Smooth muscle cell of the brain vasculature (primary cell): ENCODE results near the gene RAB5IF.
"Not testable (repeated sequence)": the region's sequence is repeated elsewhere in the genome, so short reads cannot be mapped to it uniquely, and the experiment has no call there.

Experiments
- DNase-seq: peaks from one replicate; pipeline ENCODE4 v3.0.0-alpha.2; 2012; ENCODE audit warnings: low read depth, low spot score

RAB5IF gene

DNA sequence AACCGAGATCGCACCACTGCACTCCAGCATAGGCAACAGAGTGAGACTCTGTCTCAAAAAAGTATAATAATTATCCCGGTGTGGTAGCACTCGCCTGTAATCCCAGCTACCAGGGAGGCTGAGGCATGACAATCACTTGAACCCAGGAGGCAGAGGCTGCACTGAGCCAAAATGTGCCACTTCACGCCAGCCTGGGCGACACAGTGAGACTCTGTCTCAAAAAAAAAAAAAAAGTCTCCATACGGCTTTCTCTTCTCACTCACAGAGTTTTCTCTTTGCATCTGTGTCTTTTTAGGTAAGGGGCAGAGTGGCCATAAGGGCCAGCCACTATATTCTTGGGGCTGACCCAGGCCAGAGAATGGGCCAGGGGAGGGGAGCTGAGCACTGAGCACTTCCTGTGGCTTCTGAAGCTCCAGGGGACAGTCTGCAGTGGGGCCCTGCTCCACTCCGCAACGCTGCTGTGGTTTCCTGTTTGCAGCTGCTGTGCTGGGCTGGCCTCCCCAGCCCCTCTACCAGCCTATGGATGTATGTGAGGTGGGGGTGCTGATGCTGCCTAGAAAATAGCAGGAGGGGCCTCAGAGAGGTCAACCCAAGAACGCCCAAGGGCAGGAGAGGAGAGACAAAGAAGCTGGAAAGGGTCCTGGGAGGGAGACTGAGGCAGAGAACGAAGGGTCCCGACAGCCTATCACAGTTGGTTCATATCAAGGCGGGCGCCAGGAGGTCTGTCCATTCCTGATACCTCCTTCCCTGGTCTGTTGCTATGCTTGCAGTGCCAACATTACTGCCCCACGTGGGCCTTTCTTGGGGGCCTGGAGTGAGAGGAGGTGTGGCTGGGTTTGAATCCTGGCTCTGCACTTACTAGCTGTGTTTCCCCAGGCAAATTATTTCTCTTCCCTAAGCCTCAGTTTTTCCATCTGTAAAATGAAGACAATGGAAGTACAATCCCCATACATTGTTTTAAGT, 24.4 kb downstream of the RAB5IF start:
- no peak for DNase-seq

DNA sequence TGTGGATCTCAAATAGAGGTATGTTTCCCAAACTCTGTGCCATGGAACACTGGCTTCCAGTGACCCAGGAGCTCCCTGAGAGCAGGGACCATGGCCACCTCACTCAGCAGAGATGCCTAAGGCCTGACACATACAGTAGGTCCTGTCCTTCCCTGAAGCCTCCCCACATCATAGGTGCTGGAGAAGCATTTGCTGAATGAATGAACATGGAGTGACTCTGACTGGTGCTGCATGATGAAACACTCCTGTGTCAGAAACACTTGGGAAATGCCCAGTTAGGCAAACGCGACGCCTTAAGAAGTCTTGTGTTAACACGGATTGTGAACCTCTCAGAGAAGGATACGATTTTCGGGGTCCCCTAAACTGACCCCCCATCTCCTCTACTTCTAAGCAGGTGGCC, 26.1 kb downstream of the RAB5IF start:
- no peak for DNase-seq

DNA sequence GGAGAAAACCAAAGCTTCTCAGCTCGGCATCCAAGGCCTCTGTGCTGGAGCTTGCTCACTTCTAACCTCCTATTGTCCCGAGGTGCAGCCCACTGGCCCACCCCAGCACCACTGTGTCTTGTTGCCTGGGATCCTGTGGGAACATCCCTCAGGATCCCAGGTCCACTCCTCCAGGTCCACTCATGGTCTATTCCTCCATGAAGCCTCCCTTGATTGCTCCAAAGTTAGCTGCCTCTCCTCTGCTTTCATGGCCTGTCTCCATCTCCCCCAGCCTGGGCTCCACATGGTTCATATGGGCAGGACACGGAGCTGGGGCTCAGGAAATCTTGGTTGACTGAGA, 26.5 kb downstream of the RAB5IF start:
- DNase-seq = no peak

DNA sequence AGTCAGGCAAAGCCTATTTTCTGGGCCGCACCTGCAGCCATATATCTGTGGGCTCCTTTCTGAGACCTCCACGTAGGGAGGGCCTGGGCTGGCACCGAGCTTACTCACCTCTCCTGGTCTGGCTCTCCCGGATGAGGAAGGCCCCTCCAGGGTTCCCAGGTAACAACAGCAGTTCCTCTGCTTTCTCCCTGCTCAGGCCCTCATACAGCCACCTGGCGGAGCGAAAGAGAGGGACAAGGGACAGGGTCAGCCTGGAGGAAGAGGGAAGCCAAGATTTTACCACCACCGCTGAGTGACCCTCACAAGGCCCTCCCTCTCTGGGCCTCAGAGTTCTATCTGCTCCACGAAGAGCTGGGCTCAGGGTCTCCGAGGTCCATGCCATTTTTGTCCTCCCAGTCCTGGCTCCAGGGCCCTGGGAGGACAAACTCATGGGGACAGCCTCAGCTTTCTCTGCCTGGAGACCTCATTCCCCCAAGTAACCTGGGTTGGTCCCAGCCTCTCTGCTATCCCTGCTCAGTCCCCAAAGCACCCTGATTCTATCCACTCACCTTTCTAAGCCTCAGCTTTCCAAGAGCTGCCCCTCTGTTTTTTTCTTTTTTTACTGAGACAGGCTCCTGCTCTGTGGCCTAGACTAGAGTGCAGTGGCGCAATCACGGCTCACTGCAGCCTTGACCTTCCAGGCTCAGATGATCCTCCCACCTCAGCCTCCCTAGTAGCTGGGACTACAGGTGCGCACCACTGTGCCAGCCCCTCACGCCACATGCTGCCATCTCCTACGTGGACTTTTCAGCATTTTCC, 27.1 kb downstream of the RAB5IF start:
- DNase-seq = no peak

DNA sequence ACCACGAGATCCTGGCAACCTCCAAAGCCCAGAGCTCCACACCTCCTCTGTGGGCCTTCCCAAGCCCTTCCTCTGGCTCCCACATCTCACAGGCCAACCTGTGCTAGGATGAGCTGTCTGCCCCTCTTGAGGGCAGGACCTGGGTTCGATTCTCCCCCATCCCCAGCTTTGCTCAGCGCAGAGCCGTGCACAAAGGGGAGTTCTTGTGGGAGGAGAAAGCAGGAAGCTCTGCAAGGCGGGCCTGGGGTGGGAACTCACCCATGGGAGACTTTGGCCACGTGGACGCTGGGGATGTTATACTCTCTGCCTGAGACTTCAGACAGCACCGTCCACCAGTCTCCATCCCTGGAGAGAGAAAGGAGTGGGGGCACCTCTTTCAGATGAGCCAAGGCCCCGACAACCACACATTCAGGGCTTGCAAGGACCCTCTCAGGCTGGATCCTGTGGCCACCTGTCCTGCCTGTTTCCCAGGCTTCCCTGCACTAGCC, 27.8 kb downstream of the RAB5IF start:
- DNase-seq = no peak

DNA sequence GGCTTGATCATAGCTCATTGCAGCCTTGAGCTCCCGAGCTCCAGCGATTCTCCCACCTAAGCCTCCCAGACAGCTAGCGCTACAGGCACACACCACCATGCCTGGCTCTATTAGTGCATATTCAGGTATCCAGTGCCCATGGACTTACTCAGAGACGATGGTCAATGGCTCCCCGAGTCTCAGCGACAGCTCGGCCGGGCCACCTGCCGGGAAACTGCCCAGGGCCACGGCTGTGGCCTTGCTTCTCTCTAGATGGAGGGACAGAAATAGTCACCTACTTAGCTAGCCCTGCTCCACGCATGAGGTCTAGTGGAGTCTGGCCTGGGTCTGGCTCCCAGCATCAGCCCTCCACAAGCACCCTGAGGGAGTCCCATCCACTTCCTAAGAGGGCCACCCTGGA, 28.8 kb downstream of the RAB5IF start:
- DNase-seq = no peak

DNA sequence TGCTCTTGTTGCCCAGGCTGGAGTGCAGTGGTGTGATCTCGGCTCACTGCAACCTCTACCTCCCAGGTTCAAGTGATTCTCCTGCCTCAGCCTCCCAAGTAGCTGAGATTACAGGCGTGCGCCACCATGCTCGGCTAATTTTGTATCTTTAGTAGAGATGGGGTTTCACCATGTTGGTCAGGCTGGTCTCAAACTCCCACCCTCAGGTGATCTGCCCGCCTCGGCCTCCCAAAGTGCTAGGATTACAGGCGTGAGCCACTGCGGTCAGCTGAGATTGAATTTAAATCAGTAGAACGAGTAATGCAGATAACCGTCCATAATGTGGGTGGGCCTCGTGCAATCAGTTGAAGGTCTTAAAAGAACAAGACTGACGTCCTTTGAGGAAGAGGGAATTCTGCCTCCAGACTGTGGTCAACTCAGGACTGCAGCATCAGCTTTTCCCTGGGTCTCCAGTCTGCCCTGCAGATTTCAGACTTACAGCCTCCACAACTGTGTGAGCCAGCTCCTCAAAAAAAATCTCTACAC, 33.4 kb downstream of the RAB5IF start:
- not testable (repeated sequence) for DNase-seq

DNA sequence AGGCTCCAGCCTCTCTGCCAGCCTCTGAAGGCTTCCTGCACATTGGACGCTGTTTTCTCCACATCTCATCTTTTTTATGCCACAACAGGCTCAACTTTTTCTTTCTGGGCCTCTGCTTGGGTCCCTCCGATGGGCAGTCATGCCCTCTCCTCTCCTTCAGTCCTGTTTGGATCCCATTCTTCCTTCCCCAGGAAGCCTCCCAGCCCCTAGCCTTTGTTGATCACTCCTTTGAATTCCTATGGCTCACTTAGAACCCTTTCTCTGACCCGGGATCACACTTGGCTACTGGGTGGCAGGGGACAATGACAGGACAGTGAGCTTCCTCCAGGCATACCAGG, 35.9 kb downstream of the RAB5IF start:
- no peak for DNase-seq

DNA sequence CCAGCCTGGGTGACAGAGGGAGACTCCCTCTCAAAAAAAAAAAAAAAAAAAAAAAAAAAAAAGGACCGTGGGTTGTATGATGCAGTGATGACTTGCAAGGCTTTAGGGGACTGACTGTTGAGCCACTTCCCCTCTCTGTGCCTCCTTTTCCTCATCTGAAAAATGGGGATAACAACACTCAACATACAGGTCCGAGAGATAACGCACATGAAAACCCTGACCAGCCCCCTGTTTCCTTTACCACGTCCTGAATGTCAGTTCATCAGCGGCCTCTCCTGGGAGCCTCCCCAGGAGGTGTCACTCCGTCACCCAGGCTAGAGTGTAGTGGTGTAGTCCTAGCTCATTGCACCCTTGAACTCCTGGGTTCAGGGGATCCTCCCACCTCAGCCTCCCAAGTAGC, 36.6 kb downstream of the RAB5IF start:
- DNase-seq = no peak

DNA sequence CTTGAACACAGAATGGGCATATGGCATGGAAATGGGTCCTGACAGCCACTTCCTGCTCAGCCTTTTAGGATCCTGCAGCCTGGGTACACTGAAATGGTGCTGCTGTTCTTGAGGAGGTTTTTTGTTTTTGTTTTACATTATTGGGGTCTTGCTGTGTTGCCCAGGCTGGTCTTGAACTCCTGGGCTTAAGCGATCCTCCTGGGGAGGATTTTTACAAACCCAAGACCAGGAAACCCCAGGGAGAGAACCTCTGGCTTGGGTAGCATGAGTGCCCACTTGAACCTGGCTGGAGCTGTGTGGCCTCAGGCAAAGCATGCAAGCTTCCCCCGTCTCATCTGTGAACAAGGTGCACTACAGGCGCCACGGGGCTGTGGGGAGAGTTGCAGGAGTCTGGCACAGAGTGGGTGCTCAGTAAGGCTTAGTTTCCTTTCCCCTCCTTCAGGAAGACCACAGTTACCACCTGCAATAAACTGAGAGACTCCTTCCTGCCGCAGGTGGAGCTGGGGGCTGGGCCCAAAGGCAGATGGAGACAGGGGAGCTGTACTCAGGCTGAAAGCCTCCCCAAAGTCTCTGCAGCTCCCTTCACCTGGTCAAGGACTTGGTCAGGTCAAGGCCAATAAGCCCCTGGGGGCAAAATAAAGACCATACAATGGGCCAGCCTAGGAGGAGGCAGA, 38.6 kb downstream of the RAB5IF start:
- no peak for DNase-seq

DNA sequence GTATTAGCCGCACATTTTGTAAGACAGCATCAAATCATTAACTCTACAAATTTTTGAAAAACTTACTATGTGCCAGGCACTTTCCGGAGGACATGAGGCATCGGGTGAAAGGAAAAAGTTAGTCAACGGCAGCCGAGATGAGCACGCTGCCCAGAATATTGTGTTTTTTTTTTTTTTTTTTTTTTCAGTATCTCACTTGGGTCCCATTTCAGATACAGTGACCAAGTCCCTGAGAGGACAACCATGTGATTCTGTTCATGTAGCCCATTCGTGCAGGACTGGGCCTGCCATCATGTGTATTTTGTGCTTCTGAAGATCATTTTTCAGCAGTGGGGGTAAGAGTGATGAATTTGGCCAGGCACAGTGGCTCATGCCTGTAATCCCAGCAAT, 39.1 kb downstream of the RAB5IF start:
- no peak for DNase-seq

DNA sequence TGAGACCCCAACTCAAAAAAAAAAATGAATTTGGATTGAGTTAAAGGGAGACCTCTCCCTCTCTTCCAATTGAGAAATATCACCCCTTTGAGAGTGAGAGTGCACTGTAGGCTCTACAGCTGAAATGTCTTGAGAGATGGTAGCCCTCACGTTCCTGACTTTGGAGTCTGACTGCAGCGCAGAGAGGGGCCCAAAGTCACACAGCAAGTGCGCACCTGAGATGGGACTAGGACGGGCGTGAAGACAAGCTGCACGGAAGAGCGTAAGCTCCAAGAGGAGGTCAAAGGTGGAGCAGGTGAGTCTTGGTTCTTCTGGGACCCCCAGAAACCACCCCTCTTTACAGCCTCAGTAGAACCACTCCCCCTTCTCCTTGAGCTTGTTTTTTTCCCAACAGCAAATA, 39.8 kb downstream of the RAB5IF start:
- DNase-seq = no peak

DNA sequence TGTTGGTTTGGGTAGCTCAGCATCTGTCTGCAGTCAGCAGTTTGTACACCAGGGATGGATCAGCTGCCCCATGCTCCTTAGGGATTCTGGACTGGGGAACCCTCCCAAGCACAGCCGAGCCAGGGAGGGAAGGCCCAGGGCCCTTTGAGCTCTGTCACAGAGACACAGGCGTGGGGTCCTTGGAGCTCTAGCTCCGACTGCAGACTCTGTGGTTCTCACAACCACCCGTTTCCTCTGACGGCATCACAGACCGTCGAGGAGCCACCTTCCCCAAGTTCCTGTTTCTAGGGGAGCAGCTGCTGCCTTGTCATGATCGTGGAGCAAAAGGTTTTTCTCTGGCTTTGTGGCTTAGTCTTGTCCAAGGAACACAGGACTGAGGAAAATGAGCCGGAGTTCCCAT, 40.4 kb downstream of the RAB5IF start, which contains the start of gene SLA2:
TSS of gene SLA2 (minus strand) at position 199 of the 400 bp plus-strand sequence. CDS start 4,861 bp downstream, outside the sequence.
- no peak for DNase-seq

DNA sequence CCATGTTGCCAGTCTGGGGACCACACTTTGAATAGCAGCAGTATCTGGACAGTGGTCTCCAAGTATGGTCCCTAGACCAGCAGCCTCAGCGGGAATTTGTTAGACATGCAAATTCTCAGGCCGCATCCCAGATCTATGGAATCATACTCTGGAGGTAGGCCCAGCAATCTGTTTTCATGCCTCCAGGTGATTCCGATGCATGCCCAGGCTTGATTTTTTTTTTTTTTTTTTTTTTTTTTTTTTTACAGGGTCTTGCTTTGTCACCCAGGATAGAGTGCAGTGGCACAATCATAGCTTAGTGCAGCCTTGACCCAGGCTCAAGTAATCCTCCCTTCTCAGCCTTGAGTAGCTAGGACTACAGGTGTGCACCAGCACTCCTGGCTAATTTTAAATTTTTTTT, 41.1 kb downstream of the RAB5IF start:
- DNase-seq = no peak

DNA sequence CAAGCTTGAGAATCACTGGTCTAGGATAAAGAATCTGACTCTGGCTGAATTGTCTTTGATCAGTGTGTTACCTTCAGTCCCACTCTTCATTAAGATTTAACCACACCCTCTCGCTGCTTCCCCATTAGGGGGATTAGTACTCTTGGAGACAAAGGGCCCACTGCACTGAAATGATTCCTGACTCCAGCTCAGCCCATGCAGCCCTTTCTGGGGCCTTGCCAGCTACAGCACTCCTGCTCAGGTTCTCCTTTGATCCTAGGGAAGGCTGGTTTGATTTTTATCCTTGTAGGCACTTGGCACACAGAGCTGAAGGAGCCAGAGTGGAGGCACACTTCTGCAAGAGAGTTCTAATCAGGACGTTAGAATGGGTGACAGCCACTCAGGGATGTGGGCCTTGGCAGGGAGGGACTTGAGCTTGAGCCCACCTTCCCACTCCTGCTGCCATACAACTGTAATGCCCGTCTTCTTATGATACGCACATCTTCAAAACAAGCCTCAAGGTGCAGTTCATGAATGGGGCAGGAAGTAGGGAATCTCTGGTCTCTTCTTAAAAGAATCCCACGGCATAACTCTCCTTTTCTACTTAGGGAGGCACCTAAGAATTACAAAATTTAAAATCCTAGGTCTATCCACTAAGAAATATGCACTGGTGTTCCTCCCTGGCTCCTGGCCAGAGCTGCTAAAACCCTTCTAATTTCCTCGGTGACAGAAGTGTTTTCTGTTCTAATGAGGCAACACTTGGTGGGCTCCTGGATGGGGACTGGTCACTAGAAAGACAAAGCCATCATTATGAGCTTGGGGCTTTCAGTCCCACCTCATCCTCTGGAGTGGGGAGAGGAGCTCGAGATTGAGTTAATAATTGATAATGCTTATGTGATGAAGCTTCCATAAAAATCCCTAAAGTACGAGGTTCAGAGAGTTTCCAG, 41.9 kb downstream of the RAB5IF start:
- no peak for DNase-seq

DNA sequence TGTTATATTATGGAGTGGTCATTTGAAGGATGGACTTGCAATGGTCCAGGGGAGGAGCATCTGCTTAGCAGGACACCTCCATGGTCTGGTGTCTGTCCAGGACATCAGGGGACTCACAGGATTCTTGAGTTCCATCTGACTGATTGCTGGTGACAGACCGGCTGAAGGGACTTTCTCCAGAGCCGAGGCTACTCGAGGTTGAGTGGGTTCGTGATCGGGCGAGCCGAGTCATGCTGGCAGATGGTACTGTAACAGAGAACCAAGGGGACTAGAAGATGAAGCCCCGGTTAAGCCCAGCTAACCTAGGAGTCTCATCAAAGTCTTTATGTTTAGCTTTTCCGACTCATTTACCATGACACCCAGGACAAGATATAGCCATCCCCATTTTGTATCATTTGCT, 47.9 kb downstream of the RAB5IF start:
- DNase-seq = no peak

DNA sequence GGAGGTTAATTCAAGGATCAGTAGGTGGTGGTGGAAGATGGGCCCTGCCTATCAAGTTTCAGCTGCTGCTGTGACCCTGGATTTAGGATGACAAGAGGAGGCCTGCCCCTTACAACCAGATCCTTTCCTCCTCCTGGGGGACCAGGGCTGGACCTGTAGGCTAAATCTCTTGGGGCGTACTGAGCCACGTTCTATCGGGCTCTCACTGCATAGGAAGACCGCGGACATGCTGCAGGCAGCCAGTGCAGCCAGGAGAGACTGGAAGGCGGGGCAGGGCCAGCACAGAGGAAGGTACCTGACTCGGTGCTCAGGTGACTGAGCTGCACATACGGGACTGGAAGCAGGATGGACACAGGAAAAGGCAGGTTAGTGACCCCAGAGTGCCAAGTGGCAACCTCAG, 48.9 kb downstream of the RAB5IF start:
- no peak for DNase-seq

DNA sequence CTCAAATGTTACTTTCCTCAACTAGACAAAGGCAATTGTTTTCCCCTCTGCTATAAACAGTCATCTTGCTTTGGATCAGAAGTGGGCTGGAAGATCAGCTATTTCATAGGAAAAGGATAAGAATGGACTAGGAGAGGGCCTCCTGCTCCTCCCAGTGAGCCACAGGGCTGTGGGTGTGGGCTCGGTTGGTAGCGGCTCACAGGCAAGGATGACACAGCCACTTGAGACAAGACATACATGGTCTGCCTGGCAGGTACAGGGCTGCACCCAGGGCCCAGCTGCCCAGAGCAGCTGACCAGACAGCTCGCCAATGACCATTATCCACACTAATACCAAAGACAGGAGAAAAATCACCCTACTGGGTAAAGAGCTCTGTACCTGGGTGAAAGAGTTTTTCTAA, 49.4 kb downstream of the RAB5IF start:
- no peak for DNase-seq

DNA sequence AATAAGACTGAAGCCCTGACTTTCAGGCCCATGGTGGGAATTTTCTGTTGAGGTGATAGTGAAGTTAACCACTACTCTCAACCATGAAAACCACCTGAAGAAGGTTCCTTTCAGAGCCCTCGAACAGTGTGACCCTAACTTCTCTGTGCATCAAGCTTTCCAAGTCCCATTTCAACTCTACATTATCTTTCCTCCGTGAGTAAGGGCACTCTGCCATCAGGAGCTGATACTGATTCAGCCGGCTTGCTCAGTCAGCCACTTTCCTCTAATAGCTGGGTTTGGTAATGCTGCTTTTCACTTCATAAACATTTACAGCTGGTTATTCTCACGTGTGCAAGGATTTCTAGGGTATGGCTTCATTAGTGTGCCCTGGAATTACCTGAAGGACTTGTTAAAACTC, 51.2 kb downstream of the RAB5IF start:
- DNase-seq = no peak

DNA sequence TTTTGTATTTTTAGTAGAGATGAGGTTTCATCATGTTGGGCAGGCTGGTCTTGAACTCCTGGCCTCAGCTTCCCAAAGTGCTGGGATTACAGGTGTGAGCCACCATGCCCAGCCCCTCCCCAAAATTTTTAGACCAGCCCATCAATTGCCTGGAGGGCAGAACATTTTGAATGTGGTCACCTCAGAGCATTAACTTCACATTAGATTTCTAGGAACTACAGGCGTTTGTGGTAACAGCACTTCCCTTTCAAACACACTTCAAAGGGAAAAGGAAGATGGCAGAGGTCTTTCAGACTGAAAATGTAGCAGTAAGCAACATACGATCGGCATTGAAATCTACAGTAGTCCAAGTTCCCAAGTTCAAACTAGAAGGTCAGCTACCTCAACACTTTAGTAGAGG, 52.7 kb downstream of the RAB5IF start:
- DNase-seq = no peak
